ENCODE measurements around the gene PGLYRP4. TPM values are rescaled to one million over a fixed set of nuclear protein-coding genes. Genes with fewer than 3 reads are reported as not detected.

The PGLYRP4 gene
- polyA plus RNA-seq, 2 of the 4 experiments (the other 2 are of a cell fraction) = not detected

GRCh38 chr1:153368495-153368894 lies 19.9 kb upstream of the PGLYRP4 start (continued):
- no peak for TF ChIP-seq CTCF (IDR thresholded peaks at IDR 0.05)
- TF ChIP-seq, protein P1, sequence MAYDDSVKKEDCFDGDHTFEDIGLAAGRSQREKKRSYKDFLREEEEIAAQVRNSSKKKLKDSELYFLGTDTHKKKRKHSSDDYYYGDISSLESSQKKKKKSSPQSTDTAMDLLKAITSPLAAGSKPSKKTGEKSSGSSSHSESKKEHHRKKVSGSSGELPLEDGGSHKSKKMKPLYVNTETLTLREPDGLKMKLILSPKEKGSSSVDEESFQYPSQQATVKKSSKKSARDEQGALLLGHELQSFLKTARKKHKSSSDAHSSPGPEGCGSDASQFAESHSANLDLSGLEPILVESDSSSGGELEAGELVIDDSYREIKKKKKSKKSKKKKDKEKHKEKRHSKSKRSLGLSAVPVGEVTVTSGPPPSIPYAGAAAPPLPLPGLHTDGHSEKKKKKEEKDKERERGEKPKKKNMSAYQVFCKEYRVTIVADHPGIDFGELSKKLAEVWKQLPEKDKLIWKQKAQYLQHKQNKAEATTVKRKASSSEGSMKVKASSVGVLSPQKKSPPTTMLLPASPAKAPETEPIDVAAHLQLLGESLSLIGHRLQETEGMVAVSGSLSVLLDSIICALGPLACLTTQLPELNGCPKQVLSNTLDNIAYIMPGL (CRISPR knock-in tag; IDR thresholded peaks at IDR 0.05; ENCODE audit: borderline replicate concordance) = no peak
- TF ChIP-seq RAD21 (conservative IDR thresholded peaks at IDR 0.05 in 1 of 2, IDR thresholded peaks at IDR 0.05 in 1 of 2) = no peak
- no peak for TF ChIP-seq RARB (CRISPR knock-in tag; IDR thresholded peaks at IDR 0.05)
- no peak for TF ChIP-seq CBX8 (IDR thresholded peaks at IDR 0.05)
- TF ChIP-seq CBX2 (IDR thresholded peaks at IDR 0.05; ENCODE audit: borderline replicate concordance, low read depth) = no peak
- no peak for TF ChIP-seq ZC3H11A (IDR thresholded peaks at IDR 0.05)
- TF ChIP-seq RCOR1 (IDR thresholded peaks at IDR 0.05; ENCODE audit: low read depth, low read length) = no peak
- no peak for TF ChIP-seq ESRRA (IDR thresholded peaks at IDR 0.05; ENCODE audit: borderline replicate concordance, low read length)

- no peak overlapping the region for H3K4me2 ChIP-seq
- H3K4me3 ChIP-seq = no peak overlapping the region
- no peaks in the 10 kb centered on the region for H3K4me1 ChIP-seq
- no peak overlapping the region for H3K27ac ChIP-seq
- no peak for ATAC-seq
- ChIA-PET CTCF (interaction anchor here (1.4 to 7.7 kb wide), 4 partner anchors 12 to 127 kb away, joined by 5 to 70 read pairs (median 14); no protein-coding TSS in a partner anchor), POLR2A (no interaction called here)
- no peaks in the 10 kb centered on the region for H3K9me3 ChIP-seq
- no peak for TF ChIP-seq HOXB5 (CRISPR knock-in tag; IDR thresholded peaks at IDR 0.05)
- TF ChIP-seq NR3C1 (IDR thresholded peaks at IDR 0.05) = no peak
- TF ChIP-seq, protein P1 (CRISPR knock-in tag; IDR thresholded peaks at IDR 0.05; ENCODE audit: borderline replicate concordance) = no peak
- no peak for TF ChIP-seq SMC3 (IDR thresholded peaks at IDR 0.05)
- no peak for TF ChIP-seq KDM5A (IDR thresholded peaks at IDR 0.05)
- TF ChIP-seq, protein P2, sequence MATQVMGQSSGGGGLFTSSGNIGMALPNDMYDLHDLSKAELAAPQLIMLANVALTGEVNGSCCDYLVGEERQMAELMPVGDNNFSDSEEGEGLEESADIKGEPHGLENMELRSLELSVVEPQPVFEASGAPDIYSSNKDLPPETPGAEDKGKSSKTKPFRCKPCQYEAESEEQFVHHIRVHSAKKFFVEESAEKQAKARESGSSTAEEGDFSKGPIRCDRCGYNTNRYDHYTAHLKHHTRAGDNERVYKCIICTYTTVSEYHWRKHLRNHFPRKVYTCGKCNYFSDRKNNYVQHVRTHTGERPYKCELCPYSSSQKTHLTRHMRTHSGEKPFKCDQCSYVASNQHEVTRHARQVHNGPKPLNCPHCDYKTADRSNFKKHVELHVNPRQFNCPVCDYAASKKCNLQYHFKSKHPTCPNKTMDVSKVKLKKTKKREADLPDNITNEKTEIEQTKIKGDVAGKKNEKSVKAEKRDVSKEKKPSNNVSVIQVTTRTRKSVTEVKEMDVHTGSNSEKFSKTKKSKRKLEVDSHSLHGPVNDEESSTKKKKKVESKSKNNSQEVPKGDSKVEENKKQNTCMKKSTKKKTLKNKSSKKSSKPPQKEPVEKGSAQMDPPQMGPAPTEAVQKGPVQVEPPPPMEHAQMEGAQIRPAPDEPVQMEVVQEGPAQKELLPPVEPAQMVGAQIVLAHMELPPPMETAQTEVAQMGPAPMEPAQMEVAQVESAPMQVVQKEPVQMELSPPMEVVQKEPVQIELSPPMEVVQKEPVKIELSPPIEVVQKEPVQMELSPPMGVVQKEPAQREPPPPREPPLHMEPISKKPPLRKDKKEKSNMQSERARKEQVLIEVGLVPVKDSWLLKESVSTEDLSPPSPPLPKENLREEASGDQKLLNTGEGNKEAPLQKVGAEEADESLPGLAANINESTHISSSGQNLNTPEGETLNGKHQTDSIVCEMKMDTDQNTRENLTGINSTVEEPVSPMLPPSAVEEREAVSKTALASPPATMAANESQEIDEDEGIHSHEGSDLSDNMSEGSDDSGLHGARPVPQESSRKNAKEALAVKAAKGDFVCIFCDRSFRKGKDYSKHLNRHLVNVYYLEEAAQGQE (IDR thresholded peaks at IDR 0.05) = no peak
- no peak for TF ChIP-seq FOSL2 (IDR thresholded peaks at IDR 0.05)
- no peak for TF ChIP-seq FOSL2 (CRISPR knock-in tag; IDR thresholded peaks at IDR 0.05)
- TF ChIP-seq EP300 (IDR thresholded peaks at IDR 0.05) = no peak
- no peak for TF ChIP-seq RARB (CRISPR knock-in tag; IDR thresholded peaks at IDR 0.05)
- TF ChIP-seq CBX8 (IDR thresholded peaks at IDR 0.05) = no peak
- no peak for TF ChIP-seq TFCP2L1 (CRISPR knock-in tag; IDR thresholded peaks at IDR 0.05)
- TF ChIP-seq FOXS1 (CRISPR knock-in tag; IDR thresholded peaks at IDR 0.05) = no peak
- TF ChIP-seq RCOR1 (IDR thresholded peaks at IDR 0.05; ENCODE audit: low read depth, low read length) = no peak
- TF ChIP-seq, protein P3, sequence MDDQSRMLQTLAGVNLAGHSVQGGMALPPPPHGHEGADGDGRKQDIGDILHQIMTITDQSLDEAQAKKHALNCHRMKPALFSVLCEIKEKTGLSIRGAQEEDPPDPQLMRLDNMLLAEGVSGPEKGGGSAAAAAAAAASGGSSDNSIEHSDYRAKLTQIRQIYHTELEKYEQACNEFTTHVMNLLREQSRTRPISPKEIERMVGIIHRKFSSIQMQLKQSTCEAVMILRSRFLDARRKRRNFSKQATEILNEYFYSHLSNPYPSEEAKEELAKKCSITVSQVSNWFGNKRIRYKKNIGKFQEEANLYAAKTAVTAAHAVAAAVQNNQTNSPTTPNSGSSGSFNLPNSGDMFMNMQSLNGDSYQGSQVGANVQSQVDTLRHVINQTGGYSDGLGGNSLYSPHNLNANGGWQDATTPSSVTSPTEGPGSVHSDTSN (IDR thresholded peaks at IDR 0.05) = no peak
- TF ChIP-seq MAZ (IDR thresholded peaks at IDR 0.05; ENCODE audit: borderline replicate concordance, low read depth, low read length) = no peak
- TF ChIP-seq RFX5 (IDR thresholded peaks at IDR 0.05) = no peak
- no peak for DNase-seq (ENCODE audit: low read depth in 1 of 2, low spot score in 1 of 2)
- WGBS (ENCODE audit: missing lambda C conversion rate) = 29% methylated on average over 1 of the region's 2 CpGs
- no peak for FAIRE-seq
These were observed 18.4 kb upstream of the PGLYRP4 start for GRCh38 chr1:153367090-153367489.
